HepG2 (cell line): ENCODE results near the gene JUND. TPM values are rescaled to one million over a fixed set of nuclear protein-coding genes. Genes with fewer than 3 reads are reported as not detected.

Experiments
- ADNP ChIP-seq: sonication (generic); formaldehyde crosslinking; IDR thresholded peaks from 2 replicates; pipeline ENCODE4 v1.4.0; 2020; ENCODE audit warnings: missing genetic modification reagents
- ARNT2 ChIP-seq: sonication (generic); formaldehyde crosslinking; IDR thresholded peaks from 2 replicates; pipeline ENCODE4 v1.8.0; 2022; ENCODE audit warnings: mild to moderate bottlenecking, low read depth, missing genetic modification reagents, moderate library complexity
- ATF3 ChIP-seq: sonication (generic); formaldehyde crosslinking; IDR thresholded peaks from 2 replicates; pipeline ENCODE4 v1.4.0; 2020; ENCODE audit warnings: missing genetic modification reagents
- BHLHE40 ChIP-seq: IDR thresholded peaks from 2 replicates; pipeline ENCODE4 v1.6.1; 2011; ENCODE audit warnings: low read length, improper control_type of control experiment
- BRCA1 ChIP-seq: sonication (generic); formaldehyde crosslinking; IDR thresholded peaks from 2 replicates; pipeline ENCODE4 v1.4.0; 2020; ENCODE audit warnings: missing genetic modification reagents
- DBP ChIP-seq: sonication (generic); formaldehyde crosslinking; IDR thresholded peaks from 2 replicates; pipeline ENCODE4 v1.4.0; 2020; ENCODE audit warnings: missing genetic modification reagents; ENCODE audit errors: not compliant biosample characterization
- DNMT3B ChIP-seq: conservative IDR thresholded peaks from 2 replicates; pipeline ENCODE4 v1.6.1; 2016; ENCODE audit warnings: missing biosample characterization, control low read depth
- EEA1 ChIP-seq: sonication (generic); formaldehyde crosslinking; IDR thresholded peaks from 2 replicates; pipeline ENCODE4 v1.5.1; 2020; ENCODE audit warnings: mild to moderate bottlenecking, missing genetic modification reagents, borderline replicate concordance
- JUN ChIP-seq: sonication (generic); formaldehyde crosslinking; IDR thresholded peaks from 2 replicates; pipeline ENCODE4 v1.4.0; 2020; ENCODE audit warnings: mild to moderate bottlenecking, missing genetic modification reagents
- NR2C2 ChIP-seq: sonication (generic); formaldehyde crosslinking; IDR thresholded peaks from 2 replicates; pipeline ENCODE4 v1.4.0; 2020; ENCODE audit warnings: missing genetic modification reagents, mild to moderate bottlenecking, moderate library complexity, borderline replicate concordance
- PAXIP1 ChIP-seq: sonication (generic); formaldehyde crosslinking; conservative IDR thresholded peaks from 2 replicates; pipeline ENCODE4 v1.4.0; 2020; ENCODE audit warnings: mild to moderate bottlenecking, missing genetic modification reagents, moderate library complexity
- PBX2 ChIP-seq: IDR thresholded peaks from 2 replicates; pipeline ENCODE4 v1.6.1; 2016; ENCODE audit warnings: control low read depth
- PHB2 ChIP-seq: fragments of 450-650 bp; IDR thresholded peaks from 2 replicates; pipeline ENCODE4 v1.6.1; 2018; ENCODE audit not compliant: partially characterized antibody
- POLR2G ChIP-seq: fragments of 200-400 bp; formaldehyde crosslinking; IDR thresholded peaks from 2 replicates; pipeline ENCODE4 v1.6.1; 2018; ENCODE audit warnings: mild to moderate bottlenecking, low read depth, low read length, moderate library complexity
- SKIL ChIP-seq: sonication (generic); formaldehyde crosslinking; IDR thresholded peaks from 2 replicates; pipeline ENCODE4 v1.8.0; 2022; ENCODE audit warnings: missing genetic modification reagents, mild to moderate bottlenecking, moderate library complexity, borderline replicate concordance
- TOE1 ChIP-seq: sonication (generic); formaldehyde crosslinking; IDR thresholded peaks from 2 replicates; pipeline ENCODE4 v1.4.0; 2020; ENCODE audit warnings: mild to moderate bottlenecking, missing genetic modification reagents
- ZBTB1 ChIP-seq: sonication (generic); formaldehyde crosslinking; IDR thresholded peaks from 2 replicates; pipeline ENCODE4 v1.4.0; 2020; ENCODE audit warnings: missing genetic modification reagents, borderline replicate concordance
- ZNF3 ChIP-seq: IDR thresholded peaks from 2 replicates; pipeline ENCODE4 v1.7.0; 2017; ENCODE audit warnings: inconsistent platforms
- ZNF329 ChIP-seq: sonication (generic); formaldehyde crosslinking; IDR thresholded peaks from 2 replicates; pipeline ENCODE4 v1.9.0; 2021; ENCODE audit warnings: low read depth, mild to moderate bottlenecking, missing genetic modification reagents
- ZNF775 ChIP-seq: sonication (generic); formaldehyde crosslinking; IDR thresholded peaks from 2 replicates; pipeline ENCODE4 v1.4.0; 2020; ENCODE audit warnings: missing genetic modification reagents, mild to moderate bottlenecking, moderate library complexity, borderline replicate concordance
- ZSCAN21 ChIP-seq: sonication (generic); formaldehyde crosslinking; IDR thresholded peaks from 2 replicates; pipeline ENCODE4 v1.8.0; 2022; ENCODE audit warnings: mild to moderate bottlenecking, missing genetic modification reagents, moderate library complexity, borderline replicate concordance
- polyA plus RNA-seq, 8 experiments: library from polyadenylated mRNA; depleted of rRNA in 3 of 8; stranded (reverse) in 7 of 8; unstranded in 1 of 8; fragments of >200 nt; fragmentation: Illumina TruSeq in 4 of 8; extraction: Trizol in 4 of 8; gene quantifications; 2 replicates each; pipeline versions ENCODE4 v1.2.1 to v1.2.3, GENCODE V29; 2011 to 2016; ENCODE audit warnings: low read depth in 4 of 8, missing spikeins in 1 of 8, mixed read lengths in 1 of 8; ENCODE audit not compliant: insufficient read depth in 1 of 8
- total RNA-seq, 5 experiments: library from RNA; depleted of rRNA; stranded (reverse); fragments of >200 nt; fragmentation: Illumina TruSeq; extraction: Trizol; gene quantifications; 2 replicates each; pipeline ENCODE4 v1.2.3, GENCODE V29; 2016; ENCODE audit warnings: low read depth in 1 of 5

Gene JUND
- total and polyA plus RNA-seq, 2 of the 13 experiments (the other 11 are each of a cell fraction or from before 2014, with no cell fraction given), result 41.2 to 59.8 TPM

GRCh38 chr19:18281082-18282020 is at the start of gene JUND (continued):
- TF ChIP-seq ATF3 (CRISPR knock-in tag), result peak; percentile 24; the same call in 1 of the 2 replicates
- TF ChIP-seq DNMT3B, result no peak
- no peak; the same call in 1 of the 2 replicates for TF ChIP-seq EEA1 (CRISPR knock-in tag)
- TF ChIP-seq PAXIP1 (CRISPR knock-in tag), result peak; percentile 51; the same call in 1 of the 2 replicates
- 0 out of 2 replicates have a peak, but pooled peaks have one; percentile 74 for TF ChIP-seq ZNF329 (CRISPR knock-in tag)
- TF ChIP-seq POLR2G, result peak; percentile 93
- TF ChIP-seq DBP (CRISPR knock-in tag), result no peak
- TF ChIP-seq TOE1 (CRISPR knock-in tag), result no peak
- peak; percentile 54; the same call in 1 of the 2 replicates for TF ChIP-seq ZSCAN21 (CRISPR knock-in tag)
- TF ChIP-seq ARNT2 (CRISPR knock-in tag), result peak; percentile 88
- peak; percentile 41; the same call in 1 of the 2 replicates for TF ChIP-seq PBX2 (CRISPR knock-in tag)
- no peak; the same call in 1 of the 2 replicates for TF ChIP-seq NR2C2 (CRISPR knock-in tag)
- TF ChIP-seq BHLHE40, result peak; percentile 5; the same call in 1 of the 2 replicates
- TF ChIP-seq ZNF3, result no peak
- peak; percentile 97 for TF ChIP-seq JUN (CRISPR knock-in tag)
- no peak for TF ChIP-seq ZNF775 (CRISPR knock-in tag)
- no peak for TF ChIP-seq ADNP
- TF ChIP-seq ZBTB1, result no peak
- no peak for TF ChIP-seq PHB2
- TF ChIP-seq BRCA1 (CRISPR knock-in tag), result no peak
- TF ChIP-seq SKIL, result peak; percentile 29; the same call in 1 of the 2 replicates
